Subcutaneous abdominal adipose tissue (tissue), 5 donors: ENCODE measurements around the gene LMO1.

Experiments
- H3K27ac ChIP-seq: one replicate; pipeline ENCODE4 v1.7.0; 2013; ENCODE audit warnings: low read depth, mild to moderate bottlenecking, inconsistent platforms, low read length, moderate library complexity
- H3K27me3 ChIP-seq, 5 donors: one replicate each; pipeline ENCODE4 v1.7.0; 2013; ENCODE audit warnings: low read length in 5 of 5, inconsistent platforms in 1 of 5; ENCODE audit not compliant: control insufficient read depth in 5 of 5, insufficient read depth in 4 of 5
- H3K36me3 ChIP-seq, 5 donors: one replicate each; pipeline ENCODE4 v1.7.0; 2013; ENCODE audit warnings: low read length in 5 of 5; ENCODE audit not compliant: control insufficient read depth in 5 of 5, insufficient read depth in 5 of 5
- H3K4me1 ChIP-seq, 5 donors: one replicate each; pipeline ENCODE4 v1.7.0; 2013; ENCODE audit warnings: low read length in 5 of 5, mild to moderate bottlenecking in 3 of 5, moderate library complexity in 1 of 5; ENCODE audit not compliant: control insufficient read depth in 5 of 5, insufficient read depth in 5 of 5
- H3K4me3 ChIP-seq, 5 donors: one replicate each; pipeline ENCODE4 v1.7.0; 2013; ENCODE audit warnings: low read length in 5 of 5, low read depth in 1 of 5
- H3K9ac ChIP-seq, 5 donors: one replicate each; pipeline ENCODE4 v1.7.0; 2013; ENCODE audit warnings: low read length in 5 of 5, mild to moderate bottlenecking in 4 of 5, moderate library complexity in 3 of 5
- H3K9me3 ChIP-seq, 5 donors: one replicate each; pipeline ENCODE4 v1.7.0; 2013; ENCODE audit warnings: low read length in 5 of 5; ENCODE audit not compliant: control insufficient read depth in 5 of 5
- donor health status: healthy.
- donor health status: healthy.
- donor health status: healthy.
- donor health status: healthy.
- donor health status: healthy.

The LMO1 gene

DNA sequence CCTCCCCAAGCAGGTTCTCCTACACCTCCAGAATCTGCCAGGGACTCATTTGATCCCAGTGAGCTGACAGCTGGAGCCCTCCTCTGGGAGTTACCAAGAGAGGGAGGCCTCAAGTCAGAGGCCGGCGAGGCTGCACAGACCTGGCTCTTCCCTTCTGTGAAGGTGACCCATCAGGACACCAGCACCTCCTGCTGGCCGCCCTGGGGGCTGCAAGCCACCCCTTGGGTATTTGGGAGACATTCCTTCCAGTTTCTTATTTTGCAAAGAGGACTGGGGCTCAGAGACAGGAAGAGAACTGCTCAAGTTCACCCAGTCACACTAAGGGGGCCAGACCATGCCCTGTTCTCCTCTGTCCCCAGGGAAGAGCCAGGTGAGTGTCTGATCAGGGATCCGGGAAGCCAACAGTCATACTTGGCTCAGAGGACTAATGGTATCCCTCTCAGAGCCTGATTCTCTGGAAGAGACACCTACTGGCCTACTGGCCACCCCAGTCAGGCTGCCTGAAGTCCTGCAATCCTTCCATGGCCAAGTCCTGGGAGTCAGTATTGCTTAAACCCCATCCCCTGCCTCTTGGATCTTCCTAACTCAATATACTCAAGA is 54.4 kb downstream of the LMO1 start:
- Histone ChIP-seq H3K4me3 (no peak overlapping the region), H3K36me3 (no peaks in the 10 kb centered on the region), H3K27me3 (peaks cover 4 to 16% (median 6%) of the 10 kb centered on the region in 5 donors), H3K4me1 (peaks cover 0 to 46% (median 17%) of the 10 kb centered on the region in 5 donors), H3K9ac (no peak overlapping the region), H3K27ac (no peak overlapping the region), H3K9me3 (no peaks in the 10 kb centered on the region)

DNA sequence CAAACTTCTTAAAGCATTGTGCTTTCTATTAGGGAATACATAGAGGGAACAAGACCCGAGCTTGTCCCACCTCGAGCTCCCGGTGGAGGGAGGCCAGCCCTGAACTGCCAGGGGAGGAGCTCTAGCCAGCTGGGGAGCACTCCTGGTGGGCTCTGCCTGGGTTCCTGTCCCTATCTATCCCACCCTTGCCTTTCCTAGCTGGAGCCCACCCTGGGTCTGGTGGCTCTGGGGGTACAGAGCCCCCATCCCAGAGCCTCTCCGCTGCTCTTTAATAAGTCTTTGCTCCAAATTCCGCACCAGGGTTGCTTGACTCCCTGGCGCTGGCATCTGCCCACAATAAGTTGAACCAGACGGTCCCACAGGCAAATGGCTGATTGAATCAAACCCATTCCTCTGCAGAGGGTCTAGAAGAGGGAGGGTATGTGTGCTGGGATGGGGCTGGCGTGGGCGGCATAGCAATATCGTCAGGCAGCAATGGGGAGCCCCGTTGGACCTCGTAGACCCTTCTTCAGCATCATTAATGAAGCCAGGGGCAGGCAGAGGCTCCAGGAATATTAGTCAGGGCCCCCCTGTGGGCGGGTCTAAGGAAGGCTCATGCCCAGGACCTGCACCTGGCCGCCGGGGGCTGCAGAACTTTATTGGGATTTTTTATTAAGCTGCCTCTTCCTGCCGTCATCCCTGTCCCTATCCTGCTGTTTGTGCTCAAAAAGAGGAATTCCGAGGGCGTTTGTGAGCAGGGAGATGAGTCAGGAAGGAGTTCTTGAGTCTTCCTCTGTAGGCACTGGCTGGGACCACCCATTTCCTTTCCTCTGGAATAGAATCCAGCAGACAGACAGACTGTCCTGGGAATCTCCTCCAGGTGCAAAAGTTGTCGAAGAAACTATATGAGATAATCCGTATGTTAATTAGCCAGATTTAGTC is 56.3 kb downstream of the LMO1 start:
- no peak overlapping the region for H3K27ac ChIP-seq
- peaks cover 0 to 52% (median 15%) of the 10 kb centered on the region in 5 donors for H3K4me1 ChIP-seq
- no peak overlapping the region for H3K9ac ChIP-seq
- H3K4me3 ChIP-seq = no peak overlapping the region
- no peaks in the 10 kb centered on the region for H3K9me3 ChIP-seq
- peaks cover 4 to 16% (median 6%) of the 10 kb centered on the region in 5 donors for H3K27me3 ChIP-seq
- no peaks in the 10 kb centered on the region for H3K36me3 ChIP-seq

DNA sequence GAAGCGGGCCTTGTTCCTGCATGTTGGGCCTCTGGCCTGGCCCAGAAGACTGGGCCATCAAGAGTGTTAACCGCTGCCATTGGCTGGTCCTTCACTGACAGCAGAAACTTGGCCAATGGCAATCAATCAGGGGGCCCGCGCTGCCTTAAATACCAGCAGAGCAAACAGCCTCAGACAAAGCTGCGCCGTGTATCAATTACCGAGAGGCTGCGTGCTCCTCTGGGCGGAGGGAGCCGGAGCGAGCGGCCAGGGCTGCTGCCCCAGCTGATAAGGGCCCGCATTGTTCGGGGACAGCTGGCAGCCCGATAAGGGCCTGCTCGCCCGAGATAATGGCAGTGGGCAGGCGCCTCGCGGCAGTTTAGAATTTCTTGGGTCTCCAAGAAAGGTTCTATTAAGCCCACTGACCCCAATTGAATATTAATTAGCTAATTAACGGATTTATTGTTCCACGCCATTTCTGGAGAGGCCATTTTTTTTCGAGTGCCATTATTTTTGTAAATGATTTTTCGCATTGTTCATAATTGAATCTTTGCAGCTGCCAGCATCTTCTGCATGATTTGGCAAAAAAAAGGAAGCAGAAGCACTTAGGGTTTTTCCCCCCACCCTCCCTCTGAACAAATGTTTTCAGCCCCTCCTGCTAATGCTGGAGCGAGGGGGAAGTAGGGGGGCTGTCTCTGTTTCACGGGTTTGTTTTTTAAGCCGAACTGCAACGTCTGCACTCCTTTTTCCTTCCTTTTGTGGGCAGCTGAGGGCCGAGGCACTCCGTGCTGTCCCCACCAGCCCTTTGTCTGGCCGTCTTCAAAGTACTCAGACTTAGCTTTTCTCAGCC is 57.2 kb downstream of the LMO1 start:
- Histone ChIP-seq H3K27ac (no peak overlapping the region), H3K9ac (no peak overlapping the region), H3K4me3 (no peak overlapping the region)

DNA sequence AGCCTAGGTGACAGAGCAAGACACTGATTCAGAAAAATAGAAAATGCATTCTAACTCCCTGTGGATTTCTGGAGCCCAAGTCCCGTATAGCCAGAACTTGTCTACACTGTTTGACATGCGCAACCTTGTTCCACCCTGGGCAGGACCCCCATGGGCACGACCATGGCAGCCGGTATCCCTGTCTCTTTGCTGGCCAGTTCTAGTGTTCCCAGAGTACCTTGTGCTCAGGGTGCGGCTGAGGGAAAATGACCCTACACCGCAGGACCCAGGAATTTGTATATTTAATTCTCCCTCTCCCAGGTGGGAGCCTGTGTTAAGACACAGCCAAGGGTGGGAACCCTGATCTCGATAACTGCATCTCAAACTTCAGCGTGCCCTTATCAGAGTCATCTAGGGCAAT is 58.1 kb downstream of the LMO1 start:
- Histone ChIP-seq H3K4me1 (peaks cover 0 to 62% (median 18%) of the 10 kb centered on the region in 5 donors), H3K4me3 (no peak overlapping the region), H3K36me3 (no peaks in the 10 kb centered on the region), H3K9me3 (no peaks in the 10 kb centered on the region), H3K27me3 (peaks cover 4 to 16% (median 6%) of the 10 kb centered on the region in 5 donors), H3K9ac (no peak overlapping the region), H3K27ac (no peak overlapping the region)

More for the DNA sequence above, 57.2 kb downstream of the LMO1 start:
- Histone ChIP-seq H3K4me1 (peaks cover 0 to 61% (median 18%) of the 10 kb centered on the region in 5 donors), H3K36me3 (no peaks in the 10 kb centered on the region), H3K9me3 (no peaks in the 10 kb centered on the region), H3K27me3 (peaks cover 4 to 16% (median 6%) of the 10 kb centered on the region in 5 donors)

DNA sequence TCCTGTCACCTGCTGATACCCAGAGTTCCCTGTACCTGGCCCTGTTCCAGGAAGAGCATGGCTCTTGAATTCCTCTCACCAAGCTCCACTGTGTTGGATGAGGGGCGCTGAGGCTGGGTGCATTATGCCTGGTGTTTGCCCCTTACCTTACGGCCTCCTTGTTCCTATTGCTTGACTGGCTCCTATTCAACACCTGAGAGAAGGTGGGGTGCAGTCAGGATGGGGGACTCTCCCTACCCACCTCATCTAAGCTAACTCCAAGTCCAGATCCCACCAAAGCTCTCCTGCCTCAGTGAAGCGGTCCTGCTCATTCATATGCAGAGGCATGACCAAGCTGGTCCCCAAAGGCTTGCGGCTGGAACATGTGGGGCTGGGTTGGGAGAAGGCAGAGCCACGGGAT is 59.1 kb downstream of the LMO1 start:
- no peak overlapping the region for H3K27ac ChIP-seq
- peaks cover 4 to 16% (median 6%) of the 10 kb centered on the region in 5 donors for H3K27me3 ChIP-seq
- no peaks in the 10 kb centered on the region for H3K36me3 ChIP-seq
- H3K4me1 ChIP-seq = peaks cover 0 to 62% (median 18%) of the 10 kb centered on the region in 5 donors
- H3K9ac ChIP-seq = no peak overlapping the region
- no peaks in the 10 kb centered on the region for H3K9me3 ChIP-seq
- no peak overlapping the region for H3K4me3 ChIP-seq

DNA sequence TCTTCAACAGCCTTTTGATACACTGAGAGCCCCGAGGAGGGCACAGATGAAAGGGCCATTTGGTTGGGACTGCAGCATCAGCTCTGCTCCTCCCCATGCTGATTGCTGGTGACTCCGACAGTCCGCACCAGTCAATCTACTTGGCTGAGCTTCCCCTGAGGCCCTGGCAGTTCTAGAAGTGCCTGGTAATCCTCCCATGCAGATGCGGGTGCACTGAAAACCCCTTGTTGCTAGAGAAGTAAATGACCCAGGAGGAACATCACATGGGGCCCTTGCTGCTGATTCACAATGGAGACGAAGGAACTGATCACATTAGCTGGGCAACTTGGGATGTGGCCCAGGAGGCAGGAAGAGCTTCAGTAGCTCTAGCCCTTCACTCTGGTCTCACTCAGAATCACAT is 59.7 kb downstream of the LMO1 start:
- Histone ChIP-seq H3K9ac (no peak overlapping the region), H3K36me3 (no peaks in the 10 kb centered on the region), H3K27ac (no peak overlapping the region), H3K9me3 (no peaks in the 10 kb centered on the region), H3K27me3 (peaks cover 4 to 14% (median 6%) of the 10 kb centered on the region in 5 donors), H3K4me3 (no peak overlapping the region), H3K4me1 (peaks cover 0 to 62% (median 18%) of the 10 kb centered on the region in 5 donors)

DNA sequence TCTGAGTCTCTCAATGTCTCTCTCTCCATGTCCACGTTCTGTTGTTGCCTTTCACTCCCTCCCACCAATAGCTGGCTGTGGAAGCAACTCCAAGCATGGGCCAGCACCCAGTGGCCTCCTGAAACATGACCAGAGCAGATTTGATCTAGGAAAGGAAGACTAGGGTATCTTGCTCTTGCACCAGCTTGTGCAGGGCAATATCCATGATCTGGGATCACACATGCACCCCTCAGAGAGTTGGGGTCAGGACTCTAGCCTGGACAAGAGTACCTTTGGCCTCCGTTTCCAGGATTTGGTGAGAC is 60.3 kb downstream of the LMO1 start:
- no peak overlapping the region for H3K9ac ChIP-seq
- H3K4me1 ChIP-seq = peaks cover 0 to 59% (median 18%) of the 10 kb centered on the region in 5 donors
- peaks cover 4 to 12% (median 6%) of the 10 kb centered on the region in 5 donors for H3K27me3 ChIP-seq
- H3K9me3 ChIP-seq = no peaks in the 10 kb centered on the region
- no peaks in the 10 kb centered on the region for H3K36me3 ChIP-seq
- no peak overlapping the region for H3K4me3 ChIP-seq
- H3K27ac ChIP-seq = no peak overlapping the region

DNA sequence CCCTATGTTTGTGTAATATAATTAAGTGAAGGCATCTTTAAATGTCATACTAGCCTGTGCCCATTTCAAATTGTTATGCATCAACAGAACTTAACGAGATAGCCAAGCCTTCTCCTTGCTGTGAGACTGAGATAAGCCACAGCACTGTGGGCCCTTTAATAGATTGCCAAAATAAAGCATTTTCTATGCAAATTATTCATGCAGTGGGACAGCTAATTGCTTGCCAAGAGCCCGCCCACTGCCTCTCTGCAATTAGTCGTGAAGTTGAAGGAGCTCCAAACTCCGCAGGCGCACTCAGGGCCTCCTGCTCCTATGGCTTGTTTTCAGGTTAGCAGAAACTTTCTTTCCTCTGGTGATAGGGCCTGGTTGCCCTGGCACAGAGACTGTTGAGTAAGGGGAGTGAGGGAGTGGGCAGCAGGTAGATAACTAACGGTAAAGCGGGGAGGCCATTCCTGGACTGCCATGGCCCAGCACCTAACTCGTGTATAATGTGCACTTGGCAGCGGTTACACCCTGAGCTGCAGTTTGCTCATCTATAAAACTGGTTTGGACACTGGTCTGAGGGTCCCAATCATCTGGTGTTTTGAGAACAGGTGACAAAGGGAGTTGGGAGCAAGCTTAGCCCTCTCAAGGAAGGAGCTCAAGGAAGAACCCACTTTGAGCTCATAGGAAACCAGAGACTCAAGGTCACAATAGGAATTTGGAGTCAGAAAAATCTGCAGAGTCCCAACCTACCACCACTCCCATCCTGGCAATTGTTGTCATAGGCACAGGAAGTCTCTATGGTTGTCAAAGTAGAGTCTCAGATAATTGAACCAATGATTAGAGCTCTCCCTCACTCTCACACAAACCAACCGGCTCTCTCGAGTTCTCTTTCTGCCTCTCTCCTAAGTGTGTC is 60.9 kb downstream of the LMO1 start:
- Histone ChIP-seq H3K9me3 (no peaks in the 10 kb centered on the region), H3K4me3 (no peak overlapping the region), H3K36me3 (no peaks in the 10 kb centered on the region)

DNA sequence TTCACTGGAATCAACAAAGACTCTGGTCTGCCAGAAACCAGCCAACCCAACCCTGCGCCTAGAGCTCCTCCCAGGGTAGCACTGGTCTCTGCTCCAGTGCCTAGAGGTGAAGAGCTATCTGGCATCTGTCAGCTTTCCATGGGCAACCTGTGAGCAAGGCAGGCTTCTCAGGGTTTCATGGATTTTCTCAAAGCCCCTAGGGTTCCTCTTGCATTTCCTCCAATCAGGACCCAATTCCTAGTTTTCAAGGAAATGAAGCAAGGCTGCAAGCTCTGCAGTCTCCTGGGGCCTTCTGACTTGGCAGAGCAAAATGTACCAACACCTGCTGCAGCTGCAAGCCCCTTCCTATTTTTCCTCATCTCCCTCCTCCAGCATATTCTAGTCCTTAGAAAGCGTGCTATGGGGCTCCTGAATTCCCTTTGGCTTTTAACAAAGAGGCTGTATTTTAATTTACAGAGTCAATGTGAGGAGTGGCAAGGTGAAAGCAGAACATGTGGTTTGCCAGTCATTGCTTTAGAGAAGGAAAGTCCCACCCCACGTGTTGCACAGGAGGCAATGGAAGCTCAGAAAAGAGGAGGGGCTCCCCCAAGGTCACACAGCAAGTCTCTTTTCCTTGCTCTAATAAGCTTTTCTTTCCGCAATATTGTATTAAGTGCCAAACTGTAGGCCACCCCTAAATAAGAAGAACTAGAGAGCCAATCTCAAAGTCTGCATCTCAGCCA is 61.9 kb downstream of the LMO1 start:
- Histone ChIP-seq H3K9ac (no peak overlapping the region), H3K27ac (no peak overlapping the region), H3K4me3 (no peak overlapping the region), H3K27me3 (peaks cover 0 to 2% (median 0%) of the 10 kb centered on the region in 5 donors), H3K9me3 (no peaks in the 10 kb centered on the region), H3K4me1 (peaks cover 0 to 51% (median 12%) of the 10 kb centered on the region in 5 donors), H3K36me3 (no peaks in the 10 kb centered on the region)

More for the DNA sequence above, 60.9 kb downstream of the LMO1 start:
- Histone ChIP-seq H3K27me3 (peaks cover 4 to 9% (median 6%) of the 10 kb centered on the region in 5 donors), H3K4me1 (peaks cover 0 to 56% (median 18%) of the 10 kb centered on the region in 5 donors), H3K9ac (no peak overlapping the region), H3K27ac (no peak overlapping the region)
